GM18499 (cell line): ENCODE data around the gene SPRY1.

Experiments
- ATAC-seq: cut with Tn5 transposase; IDR thresholded peaks from one replicate; pipeline ENCODE4 v1.9.1; 2021; ENCODE audit warnings: moderate number of reproducible peaks; ENCODE audit not compliant: insufficient read depth, unreplicated experiment

The SPRY1 gene

GRCh38 chr4:123396307-123397143 is at the start of gene SPRY1:
Gene SPRY1, plus strand, starts transcription at chr4:123396795. Its CDS starts 4,797 bp downstream, at chr4:123401592.
- ATAC-seq, result peak; percentile 38

GRCh38 chr4:123346951-123347350 is 49.6 kb upstream of the SPRY1 start:
- no peak for ATAC-seq

DNA sequence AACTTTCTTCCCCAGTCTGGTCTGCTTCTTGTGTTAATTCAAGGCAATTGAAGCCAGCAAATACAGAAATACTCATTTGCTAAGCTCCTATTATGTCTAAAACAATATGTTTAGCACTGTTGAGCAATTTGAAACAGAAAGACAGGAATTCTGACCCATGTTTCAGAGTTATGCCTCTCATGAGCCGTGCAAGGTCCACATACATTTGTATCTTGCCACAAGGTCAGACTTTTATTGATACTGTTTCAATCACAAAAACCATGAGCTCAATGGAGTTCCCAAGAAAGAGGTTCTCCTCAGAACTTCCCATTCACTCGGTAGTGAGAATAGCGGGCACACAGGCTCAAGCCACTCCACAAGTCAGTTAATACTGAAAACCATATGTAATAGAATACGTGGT is 47.6 kb upstream of the SPRY1 start:
- no peak for ATAC-seq

DNA sequence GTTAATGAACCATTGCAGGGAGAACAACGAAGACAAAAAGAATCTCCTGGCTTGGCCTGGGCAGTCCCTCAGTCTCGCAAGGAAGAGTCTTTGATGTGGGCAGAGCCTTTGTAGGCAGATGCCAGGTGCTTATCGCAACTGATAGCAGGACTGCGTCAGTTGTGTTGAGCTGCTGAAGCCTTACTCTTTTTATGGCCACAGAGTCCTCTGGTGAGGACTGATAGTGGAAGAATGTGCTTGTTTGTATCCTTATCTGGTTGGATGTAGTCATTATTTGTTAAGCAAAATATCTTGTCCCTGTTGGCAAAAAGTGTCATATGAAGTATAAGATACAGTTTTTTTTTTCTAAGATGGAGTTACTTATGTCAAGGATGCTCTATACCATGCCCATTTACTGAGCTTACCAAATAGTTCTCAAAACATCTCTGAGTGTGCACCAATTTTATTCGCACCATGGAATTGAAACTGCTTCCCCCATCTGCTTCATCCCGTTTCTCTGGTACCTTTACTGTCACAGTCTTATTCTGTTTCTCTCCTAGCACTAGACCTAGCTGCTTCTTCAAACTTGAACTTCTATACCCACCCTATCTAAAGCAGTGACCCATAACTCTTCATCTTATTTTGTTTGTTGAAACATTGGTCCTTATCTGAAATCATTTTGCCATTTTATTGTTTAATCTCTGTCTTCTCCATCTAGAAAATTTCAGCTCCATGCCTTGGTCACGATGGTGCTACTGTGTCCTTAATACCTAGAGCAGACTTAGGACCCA is 47.0 kb upstream of the SPRY1 start:
- no peak for ATAC-seq

- ATAC-seq, result no peak
These were observed 46.4 kb upstream of the SPRY1 start for GRCh38 chr4:123350191-123350544.

- ATAC-seq, result no peak
These were observed 45.9 kb upstream of the SPRY1 start for GRCh38 chr4:123350726-123351125.

DNA sequence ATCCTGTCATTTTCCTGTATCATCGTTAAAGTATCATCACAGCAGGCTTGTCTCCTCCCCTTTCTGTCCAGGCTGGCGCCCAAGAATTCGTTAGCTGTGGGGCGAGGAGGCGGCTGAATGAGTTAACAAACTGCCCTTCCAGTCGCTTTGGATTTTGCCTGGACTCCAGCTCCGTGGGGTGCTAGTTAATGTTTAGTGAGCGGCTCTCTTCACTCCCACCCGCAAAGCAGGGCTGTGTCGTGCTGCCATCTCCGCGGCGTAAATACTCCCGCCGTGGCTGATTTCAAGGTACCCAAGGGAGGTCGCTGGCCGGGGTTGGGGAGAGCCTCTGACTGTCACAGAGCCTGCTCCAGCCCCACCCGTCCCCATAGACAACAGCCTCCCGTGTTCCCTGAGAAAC is 44.9 kb upstream of the SPRY1 start:
- ATAC-seq, result no peak

DNA sequence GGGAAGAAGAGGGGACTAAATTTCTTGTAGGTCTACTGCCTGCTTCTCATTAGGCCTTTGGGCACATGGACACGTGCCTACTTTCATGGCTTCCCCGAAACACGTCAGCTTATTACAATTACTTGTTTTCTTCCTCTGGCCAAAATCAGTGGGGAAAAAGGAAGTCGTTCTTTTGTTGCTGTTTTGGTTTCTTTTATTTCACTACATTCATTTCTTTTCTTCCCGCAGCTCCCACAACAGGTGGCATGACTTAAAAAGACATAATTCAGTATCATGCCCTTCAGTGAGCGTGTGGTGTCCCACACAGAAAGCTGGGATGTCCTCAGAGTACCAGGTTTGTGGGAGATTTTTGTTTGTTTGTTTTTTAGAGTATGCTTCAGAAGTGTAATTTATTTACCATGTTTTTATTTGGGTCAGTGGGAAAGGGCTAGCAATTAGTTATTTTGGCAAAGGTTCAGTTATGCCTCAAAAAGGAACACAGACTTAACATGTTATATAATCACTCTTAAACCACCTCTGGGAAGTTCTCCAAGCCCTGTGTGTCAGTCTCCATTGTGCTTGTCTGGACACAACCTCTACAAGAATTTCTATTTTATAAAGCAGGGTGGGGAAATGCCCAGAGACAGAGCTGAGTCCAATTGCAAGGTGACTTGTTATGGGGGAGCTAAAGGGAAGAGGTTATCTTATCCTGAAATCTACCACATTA is 44.2 kb upstream of the SPRY1 start:
- no peak for ATAC-seq

- no peak for ATAC-seq
These were observed 43.6 kb upstream of the SPRY1 start for GRCh38 chr4:123352966-123353365.

- ATAC-seq, result no peak
These were observed 42.9 kb upstream of the SPRY1 start for GRCh38 chr4:123353656-123354055.

GRCh38 chr4:123354701-123355100 is 41.9 kb upstream of the SPRY1 start:
- no peak for ATAC-seq

DNA sequence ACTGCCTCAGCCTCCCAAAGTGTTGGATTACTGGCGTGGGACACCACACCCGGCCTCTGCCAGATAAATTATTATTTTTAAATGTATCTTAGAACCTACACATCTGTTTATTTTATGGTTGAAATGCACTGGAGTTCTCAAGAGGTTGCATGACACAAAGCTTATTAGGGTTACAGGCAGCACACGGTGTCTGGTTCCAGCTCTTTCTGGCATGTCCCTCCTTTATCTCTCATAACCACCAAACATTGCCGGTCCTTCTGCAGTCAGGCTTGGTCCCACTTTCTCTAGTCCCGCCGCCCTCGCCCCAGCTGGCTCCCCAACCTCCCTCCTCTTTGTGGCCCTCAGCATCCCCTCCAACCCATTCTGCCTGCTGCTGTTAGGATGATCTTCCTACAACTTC is 39.7 kb upstream of the SPRY1 start:
- no peak for ATAC-seq

DNA sequence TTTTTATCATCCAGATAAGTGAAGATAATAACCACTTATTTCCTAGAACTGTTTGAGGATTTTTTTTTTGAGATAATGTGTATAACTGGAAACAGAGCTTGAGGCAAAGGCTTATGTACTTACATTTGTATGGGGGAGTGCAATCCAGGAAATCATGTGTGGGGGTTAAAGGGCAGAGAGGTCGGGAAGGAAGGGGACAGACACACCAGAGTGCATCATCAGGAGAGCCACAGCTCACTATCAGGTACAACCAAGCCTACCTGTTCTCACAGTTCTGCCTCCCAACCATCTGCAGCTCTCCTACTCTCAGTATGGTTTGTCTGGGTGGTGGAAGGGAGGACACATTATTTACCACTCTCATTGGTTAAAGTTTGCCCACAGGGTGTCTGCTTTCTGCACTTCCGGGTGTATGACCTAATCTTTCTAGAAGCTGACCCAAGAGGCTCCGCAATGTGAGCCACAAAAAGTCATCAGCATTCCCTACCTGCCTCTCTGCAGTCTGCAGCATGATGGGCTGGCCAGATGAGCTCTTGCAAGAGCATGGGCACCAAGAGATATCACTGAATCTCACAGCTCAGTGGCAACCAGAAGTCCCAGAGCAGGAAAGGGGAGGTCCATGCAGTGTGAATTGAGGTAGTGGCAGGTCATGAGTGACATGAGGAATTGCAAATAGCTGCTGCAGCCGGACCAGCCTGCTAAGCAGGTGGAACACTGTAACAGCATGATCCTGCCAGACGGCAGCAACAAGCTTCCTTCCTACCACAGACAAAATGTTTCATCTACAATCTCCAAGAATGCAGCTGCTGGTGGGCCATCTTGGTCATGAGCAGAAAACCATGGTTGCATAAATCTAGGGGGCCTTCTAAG is 36.9 kb upstream of the SPRY1 start:
- no peak for ATAC-seq

GRCh38 chr4:123361195-123361861 is 35.3 kb upstream of the SPRY1 start:
- ATAC-seq, result no peak

- ATAC-seq, result no peak
These were observed 34.5 kb upstream of the SPRY1 start for GRCh38 chr4:123362103-123362502.

GRCh38 chr4:123363729-123364128 is 32.9 kb upstream of the SPRY1 start:
- peak; percentile 83 for ATAC-seq

DNA sequence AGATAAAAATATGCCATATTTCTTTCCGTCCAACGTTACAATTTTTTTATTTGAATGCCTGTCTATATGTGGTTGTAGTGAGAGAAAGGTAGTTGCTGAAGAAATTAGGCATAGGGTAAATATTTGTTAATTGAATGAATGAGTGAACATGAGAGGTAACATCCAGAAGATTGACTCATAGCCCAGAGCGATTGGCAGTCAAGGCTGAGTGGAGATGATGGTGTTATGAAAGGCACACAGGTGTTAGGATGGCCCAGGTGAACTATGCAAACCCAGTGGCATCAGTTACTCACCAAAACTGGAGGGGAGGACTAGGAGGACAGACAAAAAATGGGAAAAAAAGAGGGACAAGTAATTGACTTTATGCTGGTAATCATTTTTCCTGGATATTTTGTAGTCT is 31.7 kb upstream of the SPRY1 start:
- ATAC-seq, result no peak

- ATAC-seq, result no peak
These were observed 31.2 kb upstream of the SPRY1 start for GRCh38 chr4:123365412-123365811.

GRCh38 chr4:123366144-123366748 is 30.3 kb upstream of the SPRY1 start:
- ATAC-seq, result no peak
